ENCODE data around the gene ZNF385A. TPM values are rescaled to one million over a fixed set of nuclear protein-coding genes. Genes with fewer than 3 reads are reported as not detected.

Gene ZNF385A
- total and polyA plus RNA-seq, 2 of the 8 experiments (the other 6 are each of a cell fraction or from before 2014, with no cell fraction given) = 5.2 to 14.3 TPM

DNA sequence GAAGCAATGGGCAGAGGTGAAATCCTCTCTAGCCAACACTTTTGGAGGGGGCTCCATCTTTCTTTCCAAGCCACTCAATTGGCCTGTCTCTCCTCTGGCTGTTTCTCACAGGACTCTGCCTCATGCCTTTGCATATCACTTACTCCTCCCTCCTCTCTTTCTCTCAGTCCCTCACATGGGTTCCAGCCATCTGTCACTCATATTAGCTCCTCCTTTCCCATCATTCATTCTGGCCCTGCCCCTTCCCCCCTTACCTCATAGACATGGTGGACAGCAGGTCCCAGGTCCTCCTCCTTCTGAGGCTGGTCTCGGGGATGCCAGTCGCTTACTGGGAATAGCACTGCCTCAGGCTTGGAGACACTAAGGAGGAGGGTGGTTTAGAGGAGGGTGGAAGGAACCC, 16.6 kb upstream of the ZNF385A start:
- peaks cover 10 to 27% (median 14%) of the 10 kb centered on the region in 4 experiments; a peak in 7 of 8 replicates for H3K36me3 ChIP-seq (ENCODE audit: control insufficient read depth in 2 of 4, insufficient read depth in 4 of 4, low read length in 3 of 4)
- no peak overlapping the region for H3K18ac ChIP-seq (ENCODE audit: extremely low read depth, low read length)
- H4K20me1 ChIP-seq (replicated peaks in 1 of 2; ENCODE audit: control insufficient read depth in 1 of 2, insufficient read depth in 2 of 2, low read length in 2 of 2) = peaks cover 0 to 2% of the 10 kb centered on the region in 2 experiments
- peaks cover 0 to 1% (median 0%) of the 10 kb centered on the region in 4 experiments; a peak in 1 of 7 replicates for H3K4me1 ChIP-seq (replicated peaks in 1 of 4; ENCODE audit: control insufficient read depth in 3 of 4, insufficient read depth in 4 of 4, low read length in 3 of 4)
- CTCF ChIA-PET (ENCODE audit: partially characterized antibody) = interaction anchor here (0.9 to 12.3 kb wide), 12 partner anchors 8 to 164 kb away, joined by 3 to 742 read pairs (median 8); partner anchors contain the start of genes ITGA5 and ZNF385A
- no peak overlapping the region for H3K9ac ChIP-seq (replicated peaks in 1 of 4; ENCODE audit: extremely low read depth in 1 of 4, low read depth in 3 of 4, low read length in 3 of 4)
- H3K23ac ChIP-seq (ENCODE audit: insufficient read length) = no peak overlapping the region
- H2BK5ac ChIP-seq (ENCODE audit: low read depth, low read length) = no peak overlapping the region
- no peak overlapping the region for H2BK15ac ChIP-seq (ENCODE audit: low read length)
- 83% methylated on average over 1 of the region's 2 CpGs; no CpG with 5 or more reads in 1 of the 2 experiments for WGBS, 2 experiments (ENCODE audit: extremely low coverage in 1 of 2, insufficient coverage in 1 of 2, insufficient read length in 1 of 2, insufficient replicate concordance in 2 of 2, low coverage in 1 of 2, low lambda C conversion rate in 2 of 2, missing lambda C conversion rate in 1 of 2)
- H2BK12ac ChIP-seq (ENCODE audit: low read depth, low read length) = no peak overlapping the region
- H2BK120ac ChIP-seq (replicated peaks; ENCODE audit: low read depth, low read length) = no peak overlapping the region
- no peaks in the 10 kb centered on the region for H3K9me3 ChIP-seq (ENCODE audit: insufficient read depth in 2 of 2, low read depth in 1 of 2, low read length in 1 of 2)
- H3K79me2 ChIP-seq (ENCODE audit: control insufficient read depth in 1 of 2, insufficient read depth in 2 of 2, low read length in 2 of 2) = no peaks in the 10 kb centered on the region
- H3K27ac ChIP-seq (ENCODE audit: low read depth, low read length) = no peak overlapping the region
- no peak overlapping the region for H2AFZ ChIP-seq (ENCODE audit: low read length)
- no peak overlapping the region for H3K56ac ChIP-seq (replicated peaks; ENCODE audit: insufficient read length, low read depth, low read length)
- H4K8ac ChIP-seq (ENCODE audit: extremely low read depth, insufficient read depth, low read length) = no peak overlapping the region
- no peak overlapping the region for H2BK20ac ChIP-seq (ENCODE audit: low read length)
- H3K4ac ChIP-seq (replicated peaks; ENCODE audit: insufficient read length, low read depth, low read length) = no peak overlapping the region
- no peak overlapping the region for H2AK5ac ChIP-seq (ENCODE audit: low read depth, low read length)
- POLR2A ChIA-PET (ENCODE audit: partially characterized antibody) = no interaction called here
- H3K14ac ChIP-seq (ENCODE audit: insufficient read length) = no peak overlapping the region
- H3K23me2 ChIP-seq (ENCODE audit: low read depth, low read length) = no peaks in the 10 kb centered on the region
- no peak for DNase-seq (ENCODE audit: low read depth in 1 of 2, low spot score in 2 of 2)
- no peak for FAIRE-seq
- no peak overlapping the region for H3K4me3 ChIP-seq (ENCODE audit: extremely low read depth in 1 of 4, insufficient read depth in 2 of 4, low read depth in 3 of 4, low read length in 4 of 4)
- H4K91ac ChIP-seq (replicated peaks; ENCODE audit: insufficient read length, low read length) = no peak overlapping the region
- H3K27me3 ChIP-seq (replicated peaks in 1 of 4; ENCODE audit: control insufficient read depth in 3 of 4, extremely low read depth in 1 of 4, insufficient read depth in 3 of 4, low read length in 3 of 4) = no peaks in the 10 kb centered on the region
- H3K79me1 ChIP-seq (ENCODE audit: low read depth, low read length) = no peaks in the 10 kb centered on the region
- no peak overlapping the region for H4K5ac ChIP-seq (ENCODE audit: insufficient read length, low read depth, low read length)
- no peak overlapping the region for H3K4me2 ChIP-seq (ENCODE audit: insufficient read depth in 1 of 2, low read depth in 2 of 2, low read length in 2 of 2)
- TF ChIP-seq TCF12 (IDR thresholded peaks at IDR 0.05; ENCODE audit: low read depth, low read length) (no peak), SIRT6 (IDR thresholded peaks at IDR 0.05; ENCODE audit: low read length) (no peak), KDM1A (IDR thresholded peaks at IDR 0.05; ENCODE audit: borderline replicate concordance, low read length) (no peak), ZNF274 (IDR thresholded peaks at IDR 0.05; ENCODE audit: borderline replicate concordance, extremely low read depth, low read length) (no peak), TEAD4 (IDR thresholded peaks at IDR 0.05; ENCODE audit: low read depth, low read length) (no peak), POLR2AphosphoS5 (IDR thresholded peaks at IDR 0.05; ENCODE audit: low read depth, low read length) (no peak), PHF8 (conservative IDR thresholded peaks at IDR 0.05; ENCODE audit: low read depth, low read length) (no peak), BACH1 (IDR thresholded peaks at IDR 0.05; ENCODE audit: low read length) (no peak), TAF1 (IDR thresholded peaks at IDR 0.05; ENCODE audit: low read depth, low read length) (no peak), RBBP5 (IDR thresholded peaks at IDR 0.05; ENCODE audit: borderline replicate concordance, low read depth, low read length) (no peak), SAP30 (IDR thresholded peaks at IDR 0.05; ENCODE audit: insufficient read depth, insufficient replicate concordance, low read length) (no peak), CTBP2 (IDR thresholded peaks at IDR 0.05; ENCODE audit: borderline replicate concordance, insufficient read depth, insufficient read length, low read length) (no peak), SIX5 (IDR thresholded peaks at IDR 0.05; ENCODE audit: low read depth, low read length) (no peak), BCL11A (IDR thresholded peaks at IDR 0.05; ENCODE audit: low read depth in 2 of 2, low read length in 2 of 2) (no peak), EGR1 (IDR thresholded peaks at IDR 0.05; ENCODE audit: borderline replicate concordance, low read depth, low read length) (no peak)
